CD4-positive, alpha-beta T cell treated with Interleukin-17A for 1 hour (primary cell): ENCODE results near the gene TDRD12.
"Not testable (repeated sequence)": the region's sequence is repeated elsewhere in the genome, so short reads cannot be mapped to it uniquely, and the experiment has no call there.

Experiments
- DNase-seq: peaks from one replicate; pipeline ENCODE4 v3.0.0-alpha.2; 2020

Gene TDRD12

DNA sequence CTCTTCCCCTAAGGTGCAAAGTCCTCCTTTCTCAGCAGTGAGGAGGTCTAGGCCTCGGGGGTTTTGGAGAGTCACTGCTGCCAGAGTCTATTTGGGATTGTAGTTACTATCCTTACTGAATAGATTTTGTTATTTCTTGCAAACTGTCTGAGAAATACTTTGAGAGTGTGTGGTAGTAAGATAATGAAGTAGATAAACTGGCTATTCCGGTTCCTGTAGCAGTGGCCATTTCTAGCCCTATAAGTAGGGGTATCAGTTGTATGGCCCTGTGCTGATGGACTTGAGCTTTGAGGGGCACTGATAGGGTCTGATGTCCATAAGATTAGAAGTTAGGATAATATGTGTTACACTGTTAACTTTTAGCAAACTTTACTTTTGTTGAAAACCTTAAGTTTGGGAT lies 25.3 kb upstream of the TDRD12 start:
- DNase-seq, result not testable (repeated sequence)

DNA sequence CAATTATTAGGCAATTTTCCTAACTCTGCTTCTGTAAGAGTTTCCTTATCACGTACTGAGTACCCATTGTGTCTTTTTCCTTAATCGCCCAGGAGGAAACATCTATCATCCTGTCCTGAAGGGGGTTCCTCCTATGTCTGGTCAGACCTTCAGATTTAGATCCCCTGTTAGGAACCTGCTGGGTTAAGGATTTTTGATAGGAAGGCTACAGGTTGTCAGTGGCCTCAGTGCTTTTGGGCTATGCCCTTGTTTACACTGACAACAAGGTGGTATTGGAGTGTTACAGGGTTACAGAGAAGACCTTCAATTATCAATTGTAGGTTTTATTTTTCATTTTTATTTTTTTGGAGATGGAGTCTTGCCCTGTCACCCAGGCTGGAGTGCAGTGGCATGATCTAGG lies 24.7 kb upstream of the TDRD12 start:
- not testable (repeated sequence) for DNase-seq

DNA sequence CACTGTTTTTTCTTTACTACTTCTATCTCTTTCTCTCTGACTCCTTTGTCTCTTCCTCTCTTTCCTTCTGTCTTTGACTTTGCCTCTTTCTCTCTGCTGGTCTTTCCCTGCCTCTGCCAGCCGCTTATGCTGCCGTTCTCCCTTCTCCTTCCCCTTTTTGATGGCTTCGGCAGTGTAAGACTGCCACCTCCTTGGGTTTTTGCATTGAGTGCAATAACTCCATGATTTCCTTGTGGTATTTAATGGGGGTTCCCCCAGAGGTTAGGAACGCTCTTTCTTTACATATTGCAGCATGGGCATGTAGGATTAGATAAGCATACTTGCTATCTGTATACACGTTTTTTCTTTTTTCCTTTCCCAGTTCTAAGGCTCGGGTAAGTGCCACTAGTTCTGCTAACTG lies 24.1 kb upstream of the TDRD12 start:
- DNase-seq, result not testable (repeated sequence)

DNA sequence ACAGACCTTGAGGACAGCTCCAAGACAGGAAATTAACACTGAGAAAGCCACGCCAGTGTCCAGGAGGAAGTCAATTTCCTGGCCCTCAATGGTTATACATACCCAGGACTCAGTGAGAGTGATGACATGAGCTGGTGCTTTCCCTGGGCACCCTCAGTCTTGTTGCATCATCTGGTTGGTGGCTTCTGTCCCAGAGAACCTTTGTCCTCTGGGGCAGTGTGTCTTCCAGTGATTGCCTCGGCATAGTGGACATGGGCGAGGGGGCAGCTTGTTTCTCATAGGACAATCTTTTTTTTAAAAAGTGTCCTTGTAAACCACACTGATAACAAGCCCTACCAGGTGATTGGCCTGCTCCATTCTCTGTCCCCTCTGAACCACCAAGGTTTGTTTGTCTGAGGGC lies 22.8 kb upstream of the TDRD12 start:
- not testable (repeated sequence) for DNase-seq

DNA sequence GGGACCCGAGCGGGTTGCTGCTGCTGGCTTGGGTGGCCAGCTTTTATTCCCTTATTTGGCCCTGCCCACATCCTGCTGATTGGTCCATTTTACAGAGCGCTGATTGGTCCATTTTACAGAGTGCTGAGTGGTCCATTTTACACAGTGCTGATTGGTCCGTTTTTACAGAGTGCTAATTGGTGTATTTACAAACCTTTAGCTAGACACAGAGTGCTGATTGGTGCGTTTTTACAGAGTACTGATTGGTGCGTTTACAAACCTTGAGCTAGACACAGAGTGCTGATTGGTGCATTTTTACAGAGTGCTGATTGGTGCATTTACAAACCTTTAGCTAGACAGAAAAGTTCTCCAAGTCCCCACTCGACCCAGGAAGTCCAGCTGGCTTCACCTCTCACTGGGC lies 19.4 kb upstream of the TDRD12 start:
- not testable (repeated sequence) for DNase-seq

DNA sequence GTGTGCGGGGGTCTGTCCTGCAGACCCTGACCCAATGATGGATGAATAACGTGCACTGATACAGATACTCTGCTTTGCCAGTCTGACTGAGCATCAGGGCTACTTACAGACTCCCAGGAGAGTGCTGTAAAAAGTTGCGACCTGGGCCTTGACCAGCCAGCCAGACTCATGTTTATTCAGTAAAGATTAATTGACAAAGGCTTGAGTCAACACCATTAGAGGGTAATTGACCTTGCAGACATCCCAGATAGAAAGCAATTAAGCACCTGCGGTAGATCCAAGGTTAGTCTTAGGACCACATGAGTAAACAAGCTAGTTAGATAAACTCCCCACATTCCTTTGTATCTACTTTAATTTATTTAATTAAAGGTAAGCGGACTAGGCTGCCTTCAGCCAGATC lies 17.6 kb upstream of the TDRD12 start:
- no peak for DNase-seq

DNA sequence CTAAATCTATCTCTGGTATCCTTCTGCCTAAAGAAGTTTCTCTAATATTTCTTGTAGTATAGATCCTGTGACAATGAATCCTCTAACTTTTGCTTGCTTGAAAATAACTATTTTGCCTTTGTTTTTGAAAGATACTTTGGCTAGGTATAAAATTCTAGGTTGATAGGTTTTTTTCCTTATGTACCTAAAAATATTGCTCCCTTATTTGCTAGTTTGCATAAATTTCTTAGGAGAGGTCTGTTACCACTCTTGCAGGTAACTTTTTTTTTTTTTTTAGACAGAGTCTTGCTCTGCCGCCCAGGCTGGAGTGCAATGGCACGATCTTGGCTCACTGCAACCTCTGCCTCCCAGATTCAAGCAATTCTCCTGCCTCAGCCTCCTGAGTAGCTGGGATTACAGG lies 15.6 kb upstream of the TDRD12 start:
- not testable (repeated sequence) for DNase-seq

DNA sequence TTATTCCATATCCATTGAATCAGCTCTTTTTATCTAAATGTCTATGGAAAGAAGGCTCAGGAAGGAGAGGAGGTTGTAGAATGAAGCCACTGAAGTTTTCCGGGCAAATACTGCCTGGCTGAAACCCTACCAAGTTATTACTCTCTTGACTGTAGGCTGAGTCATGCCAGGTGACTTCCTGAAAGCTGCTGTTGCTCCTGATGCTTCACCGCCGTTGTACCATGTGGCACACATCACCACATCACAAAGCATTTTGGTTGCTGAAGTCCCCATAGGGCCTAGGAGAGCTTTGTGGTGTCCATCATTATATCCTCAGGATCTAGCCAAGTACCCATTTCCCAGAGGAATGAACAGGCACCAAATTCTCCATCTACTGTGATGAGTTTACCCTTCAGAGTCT lies 11.1 kb upstream of the TDRD12 start:
- peak; percentile 21 for DNase-seq

DNA sequence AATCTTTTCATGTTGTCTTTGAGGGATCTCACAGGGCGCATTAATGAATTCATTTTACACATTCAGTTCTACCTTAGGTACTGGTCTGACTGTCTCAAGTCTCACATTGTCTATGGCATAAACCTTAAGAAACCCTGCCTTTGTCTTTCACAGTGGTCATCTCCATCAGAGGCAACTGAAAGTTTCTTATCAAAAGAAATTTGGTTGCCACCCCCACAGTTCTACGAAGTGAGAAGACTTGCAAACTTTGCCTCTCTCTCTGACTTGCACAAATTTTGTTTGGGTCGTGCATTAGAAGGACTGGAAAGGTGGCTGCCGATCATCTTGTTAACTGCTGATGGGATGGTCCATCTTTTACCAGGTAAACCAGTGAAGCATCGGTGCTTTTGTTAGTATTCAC lies 10.5 kb upstream of the TDRD12 start:
- DNase-seq, result no peak

DNA sequence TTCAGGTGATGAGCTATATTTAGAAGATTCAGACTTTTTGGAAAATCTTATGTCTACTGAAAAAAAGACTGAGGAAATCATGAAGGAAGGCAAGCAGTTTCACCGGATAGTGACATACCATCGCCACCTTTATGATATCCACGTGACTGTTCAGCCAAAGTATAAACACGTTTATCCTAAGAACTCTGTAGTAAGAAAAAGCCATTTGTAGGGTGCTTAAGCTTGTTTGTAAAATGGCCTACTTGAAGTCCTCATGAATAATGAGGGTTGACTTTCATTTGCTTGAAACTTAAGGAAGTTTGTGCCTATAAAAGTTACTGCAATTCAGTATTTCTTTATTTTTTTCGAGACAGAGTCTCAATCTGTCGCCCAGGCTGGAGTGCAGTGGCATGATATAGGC lies 7.8 kb upstream of the TDRD12 start:
- DNase-seq, result no peak

DNA sequence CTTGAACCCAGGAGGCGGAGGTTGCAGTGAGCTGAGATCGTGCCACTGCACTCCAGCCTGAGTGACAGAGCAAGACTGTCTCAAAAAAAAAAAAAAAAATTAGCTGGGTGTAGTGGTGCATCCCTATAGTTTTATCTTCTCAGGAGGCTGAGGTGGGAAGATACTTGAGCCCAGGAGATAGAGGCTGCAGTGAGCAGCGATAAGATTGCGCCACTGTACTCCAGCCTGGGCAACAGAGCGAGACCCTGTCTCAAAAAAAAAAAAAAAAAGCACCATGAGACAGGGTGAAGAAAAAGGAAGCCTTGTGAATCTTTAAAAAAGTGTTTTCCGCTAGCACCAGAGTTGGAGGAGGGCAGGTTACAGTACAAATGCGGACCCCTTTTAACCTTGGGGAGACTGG lies 3.4 kb upstream of the TDRD12 start:
- not testable (repeated sequence) for DNase-seq

DNA sequence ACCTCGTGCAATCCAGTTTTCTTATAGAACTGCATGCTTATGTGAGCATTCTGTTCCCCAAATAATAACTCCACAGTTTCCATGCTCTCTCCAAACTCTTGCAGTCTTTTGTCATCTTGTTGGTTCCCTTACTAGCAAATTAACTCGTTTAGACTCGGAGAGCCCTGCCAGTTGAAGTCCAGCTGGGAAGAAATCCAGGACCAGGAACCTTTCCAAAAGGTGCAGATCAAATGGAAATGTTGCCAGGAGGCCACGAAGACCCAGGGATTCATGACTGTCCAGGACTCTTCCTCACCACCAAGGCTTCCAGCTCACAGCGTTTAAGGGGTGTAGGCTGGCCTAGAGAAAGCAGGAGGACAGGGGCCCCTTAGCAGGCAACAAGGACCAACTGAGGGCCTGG lies 2.1 kb upstream of the TDRD12 start:
- no peak for DNase-seq

DNA sequence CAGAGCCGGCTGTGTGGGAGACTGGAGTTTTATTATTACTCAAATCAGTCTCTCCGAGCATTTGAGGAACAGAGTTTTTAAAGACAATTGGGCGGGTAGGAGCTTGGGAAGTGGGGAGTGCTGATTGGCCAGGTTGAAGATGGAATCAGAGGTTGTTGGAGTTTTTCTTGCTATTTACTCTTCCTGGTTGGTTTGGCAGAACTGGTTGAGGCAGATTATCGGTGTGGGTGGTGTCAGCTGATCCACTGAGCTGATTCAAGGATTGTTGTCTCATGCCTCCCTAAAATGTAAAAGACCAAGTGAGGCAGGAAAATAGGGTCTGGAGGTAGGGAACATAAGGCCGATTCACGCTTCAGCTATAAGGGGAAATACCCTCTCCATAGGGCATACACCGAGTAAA lies 1.3 kb upstream of the TDRD12 start:
- DNase-seq, result no peak

DNA sequence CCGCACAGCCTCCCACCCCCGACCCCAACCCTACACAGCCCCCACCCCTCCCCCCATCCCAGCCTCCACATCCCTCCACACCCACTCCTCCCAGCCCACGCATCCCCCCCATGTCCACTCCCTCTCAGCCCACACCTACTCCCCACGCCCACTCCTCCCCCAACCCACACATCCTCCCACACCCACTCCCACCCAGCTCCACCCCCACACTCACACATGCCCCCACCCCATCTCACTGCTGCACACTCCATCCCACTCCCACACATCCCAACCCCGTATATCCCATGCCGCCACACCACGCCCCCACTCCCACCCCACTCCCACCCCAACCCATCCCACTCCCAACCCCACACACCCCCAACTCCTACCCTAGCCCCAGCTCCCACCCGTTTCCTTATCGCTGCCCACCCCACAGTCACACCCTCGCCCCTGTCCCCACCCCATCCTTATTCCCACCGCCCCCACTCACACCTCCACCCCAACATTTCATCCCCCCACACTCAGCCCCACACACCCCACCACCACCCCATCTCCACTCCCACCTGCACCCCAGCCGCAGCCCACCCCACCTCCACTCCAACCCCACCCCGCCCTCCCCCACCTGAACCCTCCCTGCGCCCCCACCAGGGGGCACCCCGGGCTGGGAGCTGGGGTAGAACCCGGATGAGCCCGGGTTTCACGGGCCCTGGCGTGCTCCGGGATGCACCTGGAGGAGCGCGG lies 809 bp downstream of the TDRD12 start:
- DNase-seq, result no peak

DNA sequence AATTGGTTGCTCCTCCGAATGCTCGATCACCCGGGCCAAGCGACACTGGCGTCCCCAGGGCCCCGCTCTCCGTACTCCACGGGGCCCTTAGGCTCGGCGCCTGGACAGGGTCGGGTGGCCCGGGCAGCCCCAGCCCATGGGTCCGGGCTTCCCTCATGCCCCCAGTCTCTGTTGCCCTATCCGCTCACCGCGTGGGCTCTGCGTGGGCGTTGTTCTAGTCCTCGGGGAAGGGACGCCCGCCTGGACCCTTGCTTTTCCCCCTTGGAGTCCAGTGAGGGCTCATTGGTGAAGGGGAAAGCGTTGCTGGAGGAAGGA lies 1.3 kb downstream of the TDRD12 start:
- no peak for DNase-seq

DNA sequence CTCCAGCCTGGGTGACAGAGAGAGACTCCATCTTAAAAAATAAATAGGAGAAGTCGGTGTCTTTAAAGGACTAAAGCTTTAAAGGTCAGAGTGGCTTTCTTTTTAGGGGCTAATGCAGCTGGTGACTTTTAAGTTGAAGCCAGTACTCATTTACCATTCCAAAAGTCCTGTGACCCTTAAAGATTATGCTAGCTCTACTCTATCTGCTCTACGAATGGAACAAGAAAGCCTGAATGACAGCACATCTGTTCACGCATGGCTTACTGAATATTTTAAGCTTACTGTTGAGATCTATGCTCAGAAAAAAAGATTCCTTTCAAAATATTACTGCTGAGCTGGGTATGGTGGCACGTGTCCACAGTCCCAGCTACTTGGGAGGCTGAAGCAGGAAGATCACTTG lies 16.4 kb downstream of the TDRD12 start:
- DNase-seq, result no peak

DNA sequence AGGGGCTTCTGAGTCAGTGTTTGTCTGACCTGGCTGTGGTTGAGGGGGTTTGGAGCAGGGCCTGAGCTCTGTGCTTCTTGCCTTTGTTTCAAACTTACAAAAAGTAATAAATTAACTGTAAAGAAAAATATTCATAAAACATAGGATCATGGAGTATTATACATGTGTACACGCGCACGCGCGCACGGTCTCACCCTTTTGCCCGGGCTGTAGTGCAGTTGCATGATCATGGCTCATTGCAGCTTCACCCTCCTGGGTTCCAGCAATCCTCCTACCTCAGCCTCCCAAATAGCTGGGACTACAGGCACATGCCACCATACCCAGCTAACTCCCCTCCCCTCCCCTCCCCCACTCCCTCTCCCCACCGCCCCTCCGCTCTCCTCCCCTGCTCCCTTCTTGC lies 23.5 kb downstream of the TDRD12 start:
- DNase-seq, result no peak

DNA sequence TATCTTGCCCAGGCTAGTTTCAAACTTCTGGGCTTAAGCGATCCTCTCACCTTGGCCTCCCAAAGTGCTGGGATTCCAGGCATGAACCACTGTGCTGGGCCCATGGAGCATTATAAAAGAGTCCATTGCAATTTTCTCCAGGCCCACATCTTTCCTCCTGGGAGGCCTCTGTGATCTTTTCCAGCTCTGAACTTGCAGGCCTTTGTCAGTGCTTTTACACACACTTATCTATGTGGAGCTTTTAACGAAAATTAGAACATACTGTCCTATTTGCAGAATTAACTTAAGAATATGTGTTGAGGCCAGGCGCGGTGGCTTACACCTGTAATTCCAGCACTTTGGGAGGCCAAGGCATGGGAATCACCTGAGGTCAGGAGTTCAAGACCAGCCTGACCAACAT lies 23.9 kb downstream of the TDRD12 start:
- DNase-seq, result no peak

DNA sequence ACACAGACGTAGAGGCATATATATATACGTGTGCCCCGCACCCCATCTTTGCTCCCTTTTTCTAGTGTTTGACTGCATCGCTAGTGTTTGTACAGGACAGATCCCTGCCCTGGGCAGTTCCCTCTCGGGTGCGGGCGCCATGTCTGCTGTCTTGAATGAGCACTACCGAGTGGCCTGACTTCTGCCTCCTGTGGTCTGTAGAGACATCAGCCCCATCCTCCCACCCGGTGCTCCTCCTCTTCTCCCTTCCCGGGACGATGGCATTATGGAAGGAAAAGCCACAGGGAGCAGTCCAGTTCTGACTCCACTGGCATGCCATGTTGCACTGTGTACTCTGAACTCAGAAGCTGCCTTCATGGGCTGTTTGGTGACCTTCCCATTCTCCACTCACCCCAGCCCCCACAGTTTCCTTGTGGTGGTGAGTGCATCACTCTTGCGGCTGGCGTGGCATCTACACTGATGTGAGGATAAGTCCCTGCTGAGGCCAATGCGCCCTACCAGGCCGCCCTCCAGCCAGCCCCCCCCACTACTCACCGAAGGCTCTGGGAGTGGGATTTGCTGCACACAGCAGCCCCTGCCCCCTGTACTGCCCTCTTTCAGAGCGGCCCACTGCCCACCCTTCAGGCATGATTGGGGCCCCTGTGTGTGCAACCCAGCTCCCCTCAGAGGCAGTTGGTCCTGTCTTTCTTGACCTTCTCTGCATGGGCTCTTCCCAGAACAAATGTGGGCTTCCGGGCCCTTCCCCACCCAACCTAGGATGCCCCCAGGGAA lies 25.2 kb downstream of the TDRD12 start:
- DNase-seq, result no peak

DNA sequence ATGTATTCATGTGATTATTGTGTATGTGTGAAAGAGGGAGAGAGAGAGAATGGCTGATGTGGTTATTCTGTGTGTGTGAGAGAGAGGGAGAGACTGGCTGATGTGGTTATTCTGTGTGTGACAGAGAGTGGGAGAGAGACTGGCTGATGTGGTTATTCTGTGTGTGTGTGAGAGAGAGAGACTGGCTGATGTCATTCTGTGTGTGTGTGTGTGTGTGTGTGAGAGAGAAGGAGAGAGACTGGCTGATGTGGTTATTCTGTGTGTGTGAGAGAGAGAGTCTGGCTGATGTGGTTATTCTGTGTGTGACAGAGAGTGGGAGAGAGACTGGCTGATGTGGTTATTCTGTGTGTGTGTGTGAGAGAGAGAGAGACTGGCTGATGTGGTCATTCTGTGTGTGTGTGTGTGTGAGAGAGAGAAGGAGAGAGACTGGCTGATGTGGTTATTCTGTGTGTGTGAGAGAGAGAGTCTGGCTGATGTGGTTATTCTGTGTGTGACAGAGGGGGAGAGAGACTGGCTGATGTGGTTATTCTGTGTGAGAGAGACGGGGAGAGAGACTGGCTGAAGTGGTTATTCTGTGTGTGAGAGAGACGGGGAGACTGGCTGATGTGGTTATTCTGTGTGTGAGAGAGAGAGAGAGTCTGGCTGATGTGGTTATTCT lies 26.2 kb downstream of the TDRD12 start:
- peak; percentile 73 for DNase-seq

DNA sequence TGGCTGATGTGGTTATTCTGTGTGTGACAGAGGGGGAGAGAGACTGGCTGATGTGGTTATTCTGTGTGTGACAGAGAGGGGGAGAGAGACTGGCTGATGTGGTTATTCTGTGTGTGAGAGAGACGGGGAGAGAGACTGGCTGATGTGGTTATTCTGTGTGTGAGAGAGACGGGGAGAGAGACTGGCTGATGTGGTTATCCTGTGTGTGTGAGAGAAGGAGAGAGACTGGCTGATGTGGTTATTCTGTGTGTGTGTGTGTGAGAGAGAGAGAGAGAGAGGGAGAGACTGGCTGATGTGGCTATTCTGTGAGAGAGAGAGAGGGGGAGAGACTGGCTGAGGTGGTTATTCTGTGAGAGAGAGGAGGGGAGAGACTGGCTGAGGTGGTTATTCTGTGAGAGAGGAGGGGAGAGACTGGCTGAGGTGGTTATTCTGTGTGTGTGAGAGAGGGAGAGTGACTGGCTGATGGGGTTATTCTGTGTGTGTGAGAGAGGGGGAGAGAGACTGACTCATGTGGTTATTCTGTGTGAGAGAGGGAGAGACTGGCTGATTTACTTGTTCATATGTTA lies 27.1 kb downstream of the TDRD12 start:
- peak; percentile 77 for DNase-seq

DNA sequence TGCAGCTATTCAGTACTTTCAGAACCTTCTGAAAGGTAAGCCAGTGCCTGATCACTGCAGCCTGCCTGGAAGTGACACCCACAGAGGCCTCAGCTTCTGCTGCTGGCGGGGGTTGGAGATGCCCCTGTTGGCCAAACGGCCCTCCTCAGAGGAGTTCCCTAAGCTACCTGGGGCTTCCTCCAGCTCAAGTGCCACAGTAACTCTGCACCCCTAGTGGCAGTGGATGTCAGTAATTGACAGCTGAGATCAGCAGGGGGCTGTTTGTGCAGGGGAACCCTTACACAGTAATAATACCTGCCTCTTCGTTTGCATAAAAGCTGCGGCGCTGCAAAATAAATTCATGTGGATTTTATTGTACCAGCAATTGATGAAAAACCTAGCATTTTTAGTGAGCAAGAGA lies 28.9 kb downstream of the TDRD12 start:
- DNase-seq, result peak; percentile 13

DNA sequence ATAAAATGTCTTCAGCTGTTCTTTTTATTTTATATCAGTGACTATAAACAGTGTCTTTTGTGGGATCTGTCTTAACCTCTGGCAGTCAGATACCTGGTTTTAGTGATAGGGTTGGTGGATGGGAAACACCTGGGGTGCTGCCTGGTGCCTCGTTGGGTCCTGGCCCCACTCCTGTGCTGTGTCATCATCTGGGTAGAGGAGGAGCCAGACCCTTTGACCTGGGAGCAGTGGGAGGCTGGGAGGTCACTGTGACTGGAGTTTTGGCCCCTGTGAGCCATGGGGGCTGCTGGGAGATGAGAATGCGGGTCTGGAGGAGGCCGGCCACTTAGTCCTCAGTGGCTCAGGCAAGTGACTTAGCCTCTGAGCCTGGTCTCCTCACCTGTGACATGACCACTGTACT lies 29.4 kb downstream of the TDRD12 start:
- no peak for DNase-seq

DNA sequence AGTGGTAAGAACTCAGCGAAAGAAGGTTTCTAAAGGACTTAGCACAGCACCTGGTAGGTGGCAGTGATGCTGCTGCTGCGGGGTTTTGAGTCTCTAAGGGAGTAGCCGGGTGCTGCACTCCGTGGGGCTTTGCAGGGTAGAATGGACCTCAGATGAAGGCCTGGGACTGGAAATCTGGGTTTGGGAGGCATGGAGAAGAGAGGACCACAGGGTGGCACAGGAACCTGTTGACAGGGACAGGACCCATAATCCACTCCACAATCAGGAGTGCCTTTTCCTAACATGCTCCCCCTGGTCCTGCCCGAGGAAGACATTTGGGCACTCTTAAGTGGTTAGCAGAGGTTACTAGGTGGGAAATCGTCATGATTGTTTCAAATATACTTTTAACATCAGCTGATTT lies 29.8 kb downstream of the TDRD12 start:
- DNase-seq, result no peak
